NCI-H1417 treated with DMSO at 0.1 percent for 48 hours (cell line): ENCODE measurements around the gene TELO2.

ENCODE experiments used
- DNase-seq: peaks from one replicate; lab custom pipeline; 2025; lab: John Stamatoyannopoulos, UW

The TELO2 gene

DNA sequence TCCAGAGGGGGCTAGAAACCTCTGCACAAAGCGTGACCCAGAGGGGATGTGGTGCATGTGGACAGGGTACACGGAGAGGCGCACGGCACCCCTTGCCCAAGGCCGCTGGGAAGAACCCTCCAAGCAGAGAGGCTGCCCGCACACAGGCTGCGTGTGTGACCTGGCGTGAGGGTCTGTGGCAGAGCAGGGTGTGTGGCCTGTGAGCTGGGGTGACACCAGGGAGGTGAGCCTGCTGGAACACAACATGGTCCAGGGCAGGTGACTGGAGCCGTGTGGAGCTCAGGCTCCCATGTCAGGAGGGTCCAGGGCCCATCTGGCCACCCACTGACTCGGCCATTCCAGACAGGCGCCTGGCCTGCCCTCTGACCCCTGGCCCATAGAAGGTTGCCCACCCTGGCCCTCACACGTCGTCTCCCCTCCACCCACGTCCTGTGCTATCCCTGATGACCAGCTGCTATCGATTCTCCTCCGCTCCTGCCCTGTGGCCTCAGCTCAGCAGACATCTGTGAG lies 25.5 kb downstream of the TELO2 start:
- DNase-seq, result no peak

DNA sequence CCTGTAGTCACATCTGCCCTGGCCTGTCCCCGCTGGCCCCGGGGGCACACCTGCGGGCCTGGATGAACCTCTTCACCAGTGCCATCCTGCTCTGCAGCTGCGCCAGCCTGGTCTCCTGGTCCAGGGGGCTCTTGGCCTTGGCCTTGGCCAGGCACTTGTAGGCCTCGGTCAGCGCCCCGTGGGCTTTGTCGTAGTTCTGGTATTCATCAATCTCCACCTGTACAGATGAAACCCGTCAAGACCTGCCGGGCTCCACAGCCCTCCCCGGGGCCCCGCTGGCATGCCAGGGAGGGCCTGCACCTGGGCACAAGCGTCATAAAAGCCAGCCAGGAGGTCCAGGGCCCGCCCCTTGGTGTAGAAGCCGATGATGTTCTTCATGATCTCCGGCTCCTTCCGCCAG lies 26.7 kb downstream of the TELO2 start:
- DNase-seq, result no peak

DNA sequence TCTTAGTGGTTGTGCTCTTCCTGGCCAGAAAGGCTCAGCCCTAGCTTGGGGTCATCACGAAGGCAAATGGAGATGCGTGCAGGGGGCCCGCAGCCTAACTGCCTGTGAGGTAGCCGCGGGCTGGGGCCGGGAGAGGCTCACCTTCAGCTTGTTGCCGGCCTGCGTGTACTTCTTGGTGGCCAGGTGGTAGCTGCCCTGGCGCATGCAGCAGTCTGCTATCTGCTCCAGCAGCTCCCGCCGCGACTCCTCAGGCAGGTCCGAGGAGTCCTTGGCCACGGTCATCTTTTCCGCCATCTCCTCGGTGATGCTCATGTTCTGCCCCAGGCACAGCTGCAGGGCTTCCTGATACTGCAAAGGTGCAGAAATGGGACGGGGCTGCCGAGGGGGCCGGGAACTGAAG lies 27.3 kb downstream of the TELO2 start:
- no peak for DNase-seq

- no peak for DNase-seq
Observed at GRCh38 chr16:1523581-1524245, 30.6 kb downstream of the TELO2 start.

GRCh38 chr16:1524366-1524765 lies 31.2 kb downstream of the TELO2 start:
- DNase-seq, result no peak

DNA sequence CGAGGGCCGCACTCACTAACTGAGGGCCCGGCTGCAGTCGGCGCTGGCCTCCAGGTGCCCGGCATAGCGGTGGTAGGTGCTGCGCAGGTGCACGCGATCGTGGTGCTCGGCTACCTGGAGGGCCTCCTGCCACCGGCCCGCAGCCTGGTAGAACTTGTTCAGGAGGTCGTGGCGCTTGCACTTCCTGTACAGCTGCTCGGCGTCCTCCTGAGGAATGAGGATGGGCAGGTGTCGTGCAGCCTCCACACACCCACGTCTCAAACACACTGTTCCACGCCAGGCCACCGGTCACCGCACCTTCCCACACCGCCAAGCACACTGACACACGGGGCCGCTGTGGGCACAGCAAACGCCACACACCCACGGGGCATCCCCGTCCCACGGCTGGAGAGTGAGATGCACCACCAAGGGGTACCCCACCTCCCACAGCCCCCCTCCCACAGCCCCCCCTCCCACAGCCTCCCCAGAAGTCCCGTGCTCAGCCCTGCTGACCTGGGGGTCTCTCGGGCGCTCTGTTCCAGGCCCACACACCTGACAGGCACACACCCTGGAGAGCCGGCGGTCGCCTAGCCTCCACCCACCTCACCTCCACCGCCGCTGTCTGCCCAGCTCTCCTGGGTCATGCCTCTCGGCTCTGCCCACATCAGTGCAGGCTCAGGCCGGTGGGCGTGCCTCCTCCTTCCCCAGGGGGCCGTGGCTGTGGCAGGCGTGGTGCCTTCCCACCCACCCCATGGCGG lies 32.9 kb downstream of the TELO2 start:
- DNase-seq, result no peak

- no peak for DNase-seq
Observed at GRCh38 chr16:1526608-1527555, 33.7 kb downstream of the TELO2 start.

- no peak for DNase-seq
Observed at GRCh38 chr16:1527836-1528811, 35.0 kb downstream of the TELO2 start.

- DNase-seq, result no peak
Observed at GRCh38 chr16:1528921-1529537, 35.9 kb downstream of the TELO2 start.

DNA sequence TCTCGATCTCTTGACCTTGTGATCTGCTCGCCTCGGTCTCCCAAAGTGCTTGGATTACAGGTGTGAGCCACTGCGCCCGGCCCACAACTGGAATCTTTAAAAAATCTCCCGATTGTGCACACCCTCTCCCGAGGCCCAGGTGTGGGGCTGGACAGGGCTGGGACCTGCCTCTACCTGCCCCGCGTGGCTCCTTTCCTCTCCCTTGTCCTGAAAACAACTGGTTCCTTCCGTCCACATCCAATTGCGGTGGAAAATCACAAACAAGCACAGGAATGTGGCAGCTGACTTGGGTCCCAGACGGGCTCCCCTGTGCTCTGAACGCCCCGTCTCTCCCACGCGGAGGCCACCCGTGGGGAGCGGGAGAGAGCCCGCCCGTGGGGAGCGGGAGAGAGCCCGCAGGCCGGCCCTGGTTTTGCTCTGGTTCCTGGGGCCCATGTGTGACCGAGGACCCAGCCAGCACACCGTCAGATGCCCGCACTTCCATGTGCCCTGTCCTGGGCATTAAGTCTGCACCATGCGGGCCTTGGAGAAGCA lies 37.3 kb downstream of the TELO2 start:
- DNase-seq, result no peak

DNA sequence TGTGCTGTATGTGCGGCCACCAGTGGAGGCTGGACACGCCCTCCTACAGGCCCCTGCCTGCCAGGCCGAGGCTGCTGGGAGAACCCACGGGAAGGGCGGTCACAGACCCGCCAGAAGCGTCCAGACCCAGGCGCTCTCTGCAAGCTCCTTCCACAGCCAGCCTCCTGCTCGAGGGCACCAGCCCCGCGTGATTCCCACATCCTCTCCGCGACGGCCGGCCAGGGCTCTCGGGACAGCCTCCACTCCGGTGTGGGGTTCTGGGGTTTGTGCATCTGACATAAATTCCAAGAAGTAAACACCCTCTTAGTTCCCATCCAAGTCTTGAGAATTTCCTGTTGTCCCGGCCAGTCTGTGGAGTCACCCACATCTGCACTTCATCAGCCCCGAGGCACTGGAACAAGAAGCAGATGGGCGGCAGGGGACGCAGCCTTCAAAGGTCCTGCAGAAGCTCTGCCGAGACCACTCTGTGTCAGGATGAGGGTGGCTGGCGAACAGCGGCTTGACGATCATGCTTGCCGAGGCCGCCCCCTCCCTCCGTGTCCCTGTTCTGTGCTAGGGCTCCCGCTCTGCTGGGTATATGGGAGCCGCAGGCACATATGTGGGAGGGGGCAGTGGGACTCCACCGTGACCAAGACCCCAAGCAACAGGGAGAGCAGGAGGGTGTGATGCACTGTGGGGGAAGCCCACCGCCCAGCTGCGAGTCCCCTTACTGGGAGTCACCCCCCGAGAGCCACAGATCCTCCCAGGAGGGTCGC lies 37.9 kb downstream of the TELO2 start:
- no peak for DNase-seq

DNA sequence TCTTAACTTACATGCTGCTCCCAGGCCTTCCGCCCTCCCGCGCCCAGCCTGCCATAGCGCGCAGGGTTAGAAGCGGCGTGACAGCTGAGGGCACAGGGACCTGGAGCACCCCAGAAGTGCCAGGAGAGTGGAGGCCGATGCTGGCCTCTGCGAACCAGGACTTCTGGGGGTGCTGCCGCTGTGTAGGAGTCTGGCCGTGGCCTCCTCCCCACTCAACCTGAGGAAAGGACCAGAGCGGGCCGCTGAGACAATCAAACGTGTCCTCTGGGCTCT lies 38.4 kb downstream of the TELO2 start:
- DNase-seq, result no peak

- no peak for DNase-seq
Observed at GRCh38 chr16:1532081-1532760, 39.1 kb downstream of the TELO2 start.

GRCh38 chr16:1532771-1533170 lies 39.6 kb downstream of the TELO2 start:
- no peak for DNase-seq

DNA sequence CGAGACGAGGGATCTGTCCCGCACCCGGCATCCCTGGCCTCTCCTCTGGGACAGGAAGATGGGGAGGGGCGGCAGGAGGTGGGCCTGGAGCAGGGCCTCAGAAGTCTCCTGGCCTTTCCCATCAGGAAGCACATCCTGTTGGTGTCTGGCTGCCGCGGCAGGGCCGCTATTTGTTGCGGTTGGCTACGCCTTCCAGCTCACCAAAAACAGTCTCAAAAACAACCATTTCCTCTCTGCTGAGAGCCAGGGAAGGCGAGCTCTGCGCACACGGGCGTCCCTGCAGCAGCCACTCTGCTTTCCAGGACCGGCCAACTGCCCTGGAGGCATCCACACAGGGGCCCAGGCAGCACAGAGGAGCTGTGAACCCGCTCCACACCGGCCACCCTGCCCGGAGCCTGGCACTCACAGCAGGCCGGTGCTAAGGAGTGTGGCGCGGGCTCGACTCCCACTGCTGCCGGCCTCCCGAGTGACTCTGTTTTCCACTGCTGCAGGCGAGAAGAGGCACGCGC lies 40.3 kb downstream of the TELO2 start, which contains the start of gene TMEM204:
Gene TMEM204, plus strand, starts transcription at position 224 of the 509 bp plus-strand sequence. CDS start 610 bp downstream, outside the sequence.
- no peak for DNase-seq

DNA sequence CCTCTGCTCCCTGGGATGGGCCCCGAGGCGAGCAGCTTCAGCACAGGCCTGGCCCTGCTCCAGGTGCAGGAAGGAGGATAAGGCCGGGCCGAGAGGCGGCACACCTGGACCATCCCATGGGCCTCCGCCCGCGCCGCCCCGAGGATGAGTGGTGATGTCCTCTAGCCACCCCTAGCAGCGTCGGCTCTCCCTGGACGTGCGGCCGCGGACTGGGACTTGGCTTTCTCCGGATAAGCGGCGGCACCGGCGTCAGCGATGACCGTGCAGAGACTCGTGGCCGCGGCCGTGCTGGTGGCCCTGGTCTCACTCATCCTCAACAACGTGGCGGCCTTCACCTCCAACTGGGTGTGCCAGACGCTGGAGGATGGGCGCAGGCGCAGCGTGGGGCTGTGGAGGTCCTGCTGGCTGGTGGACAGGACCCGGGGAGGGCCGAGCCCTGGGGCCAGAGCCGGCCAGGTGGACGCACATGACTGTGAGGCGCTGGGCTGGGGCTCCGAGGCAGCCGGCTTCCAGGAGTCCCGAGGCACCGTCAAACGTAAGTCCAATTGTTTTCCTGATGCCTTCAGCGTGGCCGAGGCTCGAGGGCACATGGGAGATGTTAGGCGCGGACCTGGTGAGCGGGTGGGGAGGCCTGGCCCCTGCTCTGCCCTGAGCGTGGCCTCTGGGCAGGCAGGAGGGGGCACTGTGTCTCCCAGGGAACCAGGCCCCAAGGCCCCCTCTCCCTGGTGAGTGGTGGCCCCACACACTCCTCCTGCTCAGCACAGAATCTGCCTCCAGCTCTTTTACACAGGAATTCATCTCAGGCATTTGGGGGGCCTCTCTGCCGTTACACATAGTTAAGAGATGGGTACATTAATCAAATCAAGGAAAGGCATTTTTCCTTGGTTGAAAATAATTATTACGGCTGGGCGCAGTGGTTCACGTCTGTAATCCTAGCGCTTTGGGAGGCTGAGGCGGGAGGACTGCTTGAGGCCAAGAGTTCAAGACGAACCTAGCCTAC lies 41.2 kb downstream of the TELO2 start:
- no peak for DNase-seq

- DNase-seq, result no peak
Observed at GRCh38 chr16:1535391-1536291, 42.5 kb downstream of the TELO2 start.
